Suprapubic skin (tissue), 4 donors: ENCODE results near the gene CARS2.

Experiments used
- CTCF ChIP-seq, 2 donors: fragments of 200-600 bp in 1 of 2; fragments of 450-650 bp in 1 of 2; sonication (generic) in 1 of 2; IDR thresholded peaks; one replicate each; pipeline ENCODE4 v1.5.1; 2016 to 2019; ENCODE audit warnings: antibody characterized with exemption in 2 of 2, mild to moderate bottlenecking in 1 of 2, moderate library complexity in 1 of 2
- EP300 ChIP-seq: sonication (generic); formaldehyde crosslinking; IDR thresholded peaks from one replicate; pipeline ENCODE4 v1.6.1; 2017; ENCODE audit warnings: antibody characterized with exemption
- POLR2A ChIP-seq, 2 donors: fragments of 450-650 bp; IDR thresholded peaks; one replicate each; pipeline ENCODE4 v1.6.1; 2017; ENCODE audit warnings: antibody characterized with exemption in 2 of 2, mild to moderate bottlenecking in 2 of 2, moderate library complexity in 2 of 2
- POLR2AphosphoS5 ChIP-seq, 3 donors: sonication (generic); formaldehyde crosslinking; IDR thresholded peaks; one replicate each; pipeline ENCODE4 v1.6.1; 2017; ENCODE audit warnings: antibody characterized with exemption in 3 of 3

- no peak for TF ChIP-seq CTCF (IDR thresholded peaks at IDR 0.05)
- no peak for TF ChIP-seq POLR2A (IDR thresholded peaks at IDR 0.05)
- no peak for TF ChIP-seq EP300
- TF ChIP-seq POLR2AphosphoS5 (IDR thresholded peaks at IDR 0.05) = no peak
These were observed 29.0 kb downstream of the CARS2 start for GRCh38 chr13:110676595-110677587.
